Lung (tissue), 12 donors: ENCODE measurements around the gene FUCA1. TPM values are rescaled to one million over a fixed set of nuclear protein-coding genes. Genes with fewer than 3 reads are reported as not detected.

Source experiments
- ATAC-seq: fragments of 200-7000 bp; cut with Tn5 transposase; one replicate; pipeline ENCODE4 v1.9.1; 2020; ENCODE audit warnings: moderate number of reproducible peaks; ENCODE audit not compliant: insufficient read depth, low FRiP score
- DNase-seq, 3 donors: peaks; one replicate each; pipeline ENCODE4 v3.0.0-alpha.2; 2013 to 2017
- H3K27ac ChIP-seq, 2 donors: one replicate each; pipeline ENCODE4 v1.5.1; 2013; ENCODE audit warnings: mild to moderate bottlenecking in 2 of 2, moderate library complexity in 2 of 2, control low read depth in 1 of 2, inconsistent platforms in 1 of 2, low read depth in 1 of 2, low read length in 1 of 2
- H3K27me3 ChIP-seq, 3 donors: one replicate each; pipeline ENCODE4 v1.5.1; 2013; ENCODE audit warnings: low read length in 2 of 3; ENCODE audit not compliant: control insufficient read depth in 3 of 3, insufficient read depth in 3 of 3
- H3K36me3 ChIP-seq, 4 donors: one replicate each; pipeline ENCODE4 v1.5.1; 2013; ENCODE audit warnings: low read length in 4 of 4, mild to moderate bottlenecking in 1 of 4, moderate library complexity in 1 of 4; ENCODE audit not compliant: control insufficient read depth in 4 of 4, insufficient read depth in 4 of 4
- H3K4me1 ChIP-seq, 5 donors: one replicate each; pipeline ENCODE4 v1.5.1; 2013; ENCODE audit warnings: low read length in 5 of 5, mild to moderate bottlenecking in 2 of 5, moderate library complexity in 1 of 5; ENCODE audit not compliant: control insufficient read depth in 5 of 5, insufficient read depth in 5 of 5
- H3K4me3 ChIP-seq: one replicate; pipeline ENCODE4 v1.5.1; 2013; ENCODE audit warnings: mild to moderate bottlenecking, control low read depth, moderate library complexity
- H3K9ac ChIP-seq, 2 donors: one replicate each; pipeline ENCODE4 v1.5.1; 2013; ENCODE audit warnings: low read length in 2 of 2, control low read depth in 1 of 2; ENCODE audit not compliant: insufficient read depth in 1 of 2
- H3K9me3 ChIP-seq, 4 donors: one replicate each; pipeline ENCODE4 v1.5.1; 2013; ENCODE audit warnings: low read length in 3 of 4, mild to moderate bottlenecking in 1 of 4, moderate library complexity in 1 of 4; ENCODE audit not compliant: control insufficient read depth in 4 of 4, insufficient read depth in 3 of 4
- WGBS, 2 donors: extraction: QIAGEN DNeasy Blood & Tissue Kit; methylation state at CpG; one replicate each; pipeline ENCODE4 v1.1.7; 2013; 5-methylcytosine and 5-hydroxymethylcytosine counted together
- polyA plus RNA-seq, 2 donors: library from polyadenylated mRNA; stranded (reverse); fragments of 200-250 nt; gene quantifications; one replicate each; pipeline ENCODE4 v1.2.1, GENCODE V29; 2013
- total RNA-seq, 2 donors: library from RNA; depleted of rRNA in 1 of 2; stranded (reverse); fragments of >200 nt in 1 of 2; gene quantifications; one replicate each; pipeline ENCODE4 v1.2.1, GENCODE V29; 2014 to 2021
- TF ChIP-seq, protein P1 (sequence below): IDR thresholded peaks from 2 replicates; pipeline ENCODE4 v1.5.1; 2012; ENCODE audit warnings: mild to moderate bottlenecking; ENCODE audit errors: control extremely low read depth, extremely low read depth
- donor health status: control.
- donor health status: control.
- donor health status: Bipolar disorder and iron deficiency.
- donor health status: healthy.
- donor health status: DM: yes; HTN: yes; CAD: no.

Gene FUCA1
- total and polyA plus RNA-seq, 4 donors = 31.2 to 41.1 (median 35.6) TPM

DNA sequence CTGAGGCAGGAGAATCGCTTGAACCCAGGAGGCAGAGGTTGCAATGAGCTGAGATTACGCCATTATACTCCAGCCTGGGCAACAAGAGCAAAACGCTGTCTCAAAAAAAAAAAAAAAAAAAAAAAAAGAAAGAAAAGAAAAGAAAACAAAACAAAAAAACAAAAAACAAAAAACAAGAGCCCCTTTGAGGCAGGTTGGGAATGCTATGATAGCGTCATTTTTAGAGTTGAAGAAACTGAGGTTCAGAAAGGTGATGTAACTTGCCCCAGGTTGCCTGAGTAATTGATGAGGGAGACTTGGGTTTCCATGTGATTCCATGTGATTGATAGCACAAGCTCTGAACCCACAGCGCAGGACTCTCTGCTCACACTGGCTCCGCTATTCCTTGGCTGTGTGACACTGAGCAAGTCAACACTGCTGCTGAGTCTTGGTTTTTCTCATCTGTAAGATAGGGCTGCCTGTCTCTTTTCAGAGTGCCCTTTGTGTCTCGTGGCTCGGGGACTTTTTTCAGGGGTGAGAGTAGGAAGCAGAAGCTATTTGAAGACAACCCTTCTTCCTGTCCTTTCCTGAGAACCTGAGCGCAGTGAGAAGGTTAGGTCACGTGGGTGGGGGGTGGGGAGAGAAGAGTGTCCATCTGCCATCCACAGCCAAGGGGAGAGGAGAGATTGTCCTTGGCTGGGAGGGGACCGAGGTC, 42.6 kb upstream of the FUCA1 start:
- Histone ChIP-seq H3K36me3 (no peaks in the 10 kb centered on the region), H3K9me3 (no peaks in the 10 kb centered on the region), H3K4me3 (no peak overlapping the region), H3K9ac (no peak overlapping the region), H3K4me1 (no peaks in the 10 kb centered on the region), H3K27me3 (no peaks in the 10 kb centered on the region), H3K27ac (no peak overlapping the region)
- TF ChIP-seq, protein P1, sequence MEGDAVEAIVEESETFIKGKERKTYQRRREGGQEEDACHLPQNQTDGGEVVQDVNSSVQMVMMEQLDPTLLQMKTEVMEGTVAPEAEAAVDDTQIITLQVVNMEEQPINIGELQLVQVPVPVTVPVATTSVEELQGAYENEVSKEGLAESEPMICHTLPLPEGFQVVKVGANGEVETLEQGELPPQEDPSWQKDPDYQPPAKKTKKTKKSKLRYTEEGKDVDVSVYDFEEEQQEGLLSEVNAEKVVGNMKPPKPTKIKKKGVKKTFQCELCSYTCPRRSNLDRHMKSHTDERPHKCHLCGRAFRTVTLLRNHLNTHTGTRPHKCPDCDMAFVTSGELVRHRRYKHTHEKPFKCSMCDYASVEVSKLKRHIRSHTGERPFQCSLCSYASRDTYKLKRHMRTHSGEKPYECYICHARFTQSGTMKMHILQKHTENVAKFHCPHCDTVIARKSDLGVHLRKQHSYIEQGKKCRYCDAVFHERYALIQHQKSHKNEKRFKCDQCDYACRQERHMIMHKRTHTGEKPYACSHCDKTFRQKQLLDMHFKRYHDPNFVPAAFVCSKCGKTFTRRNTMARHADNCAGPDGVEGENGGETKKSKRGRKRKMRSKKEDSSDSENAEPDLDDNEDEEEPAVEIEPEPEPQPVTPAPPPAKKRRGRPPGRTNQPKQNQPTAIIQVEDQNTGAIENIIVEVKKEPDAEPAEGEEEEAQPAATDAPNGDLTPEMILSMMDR = no peak
- no peak for DNase-seq
- WGBS, 2 donors = 60 to 71% methylated on average over 10 to 11 of the region's 11 CpGs
- no peak for ATAC-seq

GRCh38 chr1:23910144-23910543, 42.1 kb upstream of the FUCA1 start:
- TF ChIP-seq, protein P1 = no peak
- DNase-seq (no peak), ATAC-seq (no peak)
- no peaks in the 10 kb centered on the region for H3K36me3 ChIP-seq
- H3K4me1 ChIP-seq = no peaks in the 10 kb centered on the region
- H3K9ac ChIP-seq = no peak overlapping the region
- no peak overlapping the region for H3K27ac ChIP-seq
- H3K9me3 ChIP-seq = no peaks in the 10 kb centered on the region
- H3K27me3 ChIP-seq = peaks cover 0 to 3% (median 0%) of the 10 kb centered on the region in 3 donors
- 90 to 93% methylated on average over 8 of the region's 8 CpGs for WGBS, 2 donors
- H3K4me3 ChIP-seq = no peak overlapping the region

GRCh38 chr1:23909412-23909811, 41.3 kb upstream of the FUCA1 start:
- peaks cover 0 to 10% (median 4%) of the 10 kb centered on the region in 3 donors for H3K27me3 ChIP-seq
- WGBS, 2 donors = 71 to 74% methylated on average over 10 of the region's 10 CpGs
- ATAC-seq (no peak), DNase-seq (no peak)
- TF ChIP-seq, protein P1 = no peak
- H3K36me3 ChIP-seq = no peaks in the 10 kb centered on the region
- no peak overlapping the region for H3K4me3 ChIP-seq
- H3K4me1 ChIP-seq = no peaks in the 10 kb centered on the region
- no peaks in the 10 kb centered on the region for H3K9me3 ChIP-seq
- H3K27ac ChIP-seq = no peak overlapping the region
- H3K9ac ChIP-seq = no peak overlapping the region
